LNCAP (cell line): ENCODE data around the gene ASB13.

Experiments
- TF ChIP-seq, protein P1 (sequence below): fragments of 450-650 bp; IDR thresholded peaks from 2 replicates; pipeline ENCODE4 v1.5.1; 2017; ENCODE audit warnings: mild to moderate bottlenecking

ASB13 gene

DNA sequence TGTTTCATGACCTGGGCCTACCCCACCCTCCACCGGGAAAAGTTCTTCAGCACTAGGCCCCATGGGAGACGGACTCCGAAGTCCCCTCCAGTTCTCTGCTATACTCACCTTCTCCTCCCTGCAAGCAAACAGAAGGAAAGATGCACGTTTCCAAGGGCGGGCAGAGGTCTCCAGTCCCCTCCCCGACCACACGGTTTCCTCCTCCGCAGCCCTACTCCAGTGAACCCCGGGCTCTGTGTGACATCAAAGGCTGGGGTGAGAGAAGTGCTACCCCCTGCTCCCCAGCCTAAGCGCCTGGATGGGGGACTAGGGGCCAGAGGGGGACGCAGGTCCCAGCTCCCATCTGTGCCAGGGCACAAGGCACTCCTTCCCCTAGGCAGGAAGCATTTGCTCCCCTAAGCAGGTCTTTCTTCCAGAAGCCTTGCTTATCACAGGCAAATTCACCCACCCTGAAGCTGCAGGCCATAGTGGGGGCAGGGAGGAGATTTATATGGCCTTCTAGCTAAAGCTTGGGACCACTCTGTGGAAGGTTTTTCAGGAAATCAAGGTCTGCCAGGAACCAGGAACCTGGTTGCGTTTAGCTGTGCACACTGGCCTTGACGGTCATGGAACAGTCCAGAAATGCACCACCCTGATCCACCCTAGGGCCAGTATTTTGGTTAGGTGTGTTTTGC, 52.8 kb downstream of the ASB13 start:
- TF ChIP-seq, protein P1, sequence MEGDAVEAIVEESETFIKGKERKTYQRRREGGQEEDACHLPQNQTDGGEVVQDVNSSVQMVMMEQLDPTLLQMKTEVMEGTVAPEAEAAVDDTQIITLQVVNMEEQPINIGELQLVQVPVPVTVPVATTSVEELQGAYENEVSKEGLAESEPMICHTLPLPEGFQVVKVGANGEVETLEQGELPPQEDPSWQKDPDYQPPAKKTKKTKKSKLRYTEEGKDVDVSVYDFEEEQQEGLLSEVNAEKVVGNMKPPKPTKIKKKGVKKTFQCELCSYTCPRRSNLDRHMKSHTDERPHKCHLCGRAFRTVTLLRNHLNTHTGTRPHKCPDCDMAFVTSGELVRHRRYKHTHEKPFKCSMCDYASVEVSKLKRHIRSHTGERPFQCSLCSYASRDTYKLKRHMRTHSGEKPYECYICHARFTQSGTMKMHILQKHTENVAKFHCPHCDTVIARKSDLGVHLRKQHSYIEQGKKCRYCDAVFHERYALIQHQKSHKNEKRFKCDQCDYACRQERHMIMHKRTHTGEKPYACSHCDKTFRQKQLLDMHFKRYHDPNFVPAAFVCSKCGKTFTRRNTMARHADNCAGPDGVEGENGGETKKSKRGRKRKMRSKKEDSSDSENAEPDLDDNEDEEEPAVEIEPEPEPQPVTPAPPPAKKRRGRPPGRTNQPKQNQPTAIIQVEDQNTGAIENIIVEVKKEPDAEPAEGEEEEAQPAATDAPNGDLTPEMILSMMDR = no peak

DNA sequence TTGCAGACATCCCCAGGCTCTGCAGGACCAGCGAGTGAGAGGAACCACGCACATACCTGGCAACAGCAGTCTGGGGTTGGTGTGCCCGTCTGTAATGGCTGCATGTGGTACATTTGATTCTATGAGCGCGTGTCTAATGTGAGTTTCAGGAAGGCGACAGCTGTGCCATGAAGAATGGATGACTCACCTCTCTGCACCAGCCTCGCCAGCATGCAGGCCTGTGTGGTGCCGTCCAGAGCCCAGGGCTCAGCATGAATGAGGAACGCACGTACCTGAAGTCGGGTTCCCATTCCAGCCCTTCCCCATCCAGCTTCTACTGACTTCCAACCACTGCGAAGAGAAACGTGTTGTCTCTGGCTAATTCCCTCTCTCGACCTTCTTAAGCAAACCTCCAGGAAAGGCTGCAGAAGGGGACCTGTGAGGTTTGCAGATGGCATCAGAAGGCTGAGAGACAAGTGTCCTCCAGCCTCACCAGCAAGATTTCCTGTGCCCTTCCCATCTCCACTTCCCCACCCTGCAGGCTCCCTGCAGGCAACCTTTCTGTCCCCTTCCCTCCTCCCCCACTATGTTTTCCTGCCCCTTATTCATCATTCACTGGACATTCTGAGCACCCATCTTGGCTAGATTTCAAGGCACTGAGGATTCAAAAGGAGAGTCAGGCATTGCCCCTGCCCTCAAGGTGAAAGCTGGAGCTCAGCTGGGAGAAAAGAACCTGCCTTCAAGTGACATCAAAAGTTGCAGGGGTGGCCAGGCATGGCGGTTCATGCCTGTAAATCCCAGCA, 54.3 kb downstream of the ASB13 start:
- TF ChIP-seq, protein P1 = no peak

DNA sequence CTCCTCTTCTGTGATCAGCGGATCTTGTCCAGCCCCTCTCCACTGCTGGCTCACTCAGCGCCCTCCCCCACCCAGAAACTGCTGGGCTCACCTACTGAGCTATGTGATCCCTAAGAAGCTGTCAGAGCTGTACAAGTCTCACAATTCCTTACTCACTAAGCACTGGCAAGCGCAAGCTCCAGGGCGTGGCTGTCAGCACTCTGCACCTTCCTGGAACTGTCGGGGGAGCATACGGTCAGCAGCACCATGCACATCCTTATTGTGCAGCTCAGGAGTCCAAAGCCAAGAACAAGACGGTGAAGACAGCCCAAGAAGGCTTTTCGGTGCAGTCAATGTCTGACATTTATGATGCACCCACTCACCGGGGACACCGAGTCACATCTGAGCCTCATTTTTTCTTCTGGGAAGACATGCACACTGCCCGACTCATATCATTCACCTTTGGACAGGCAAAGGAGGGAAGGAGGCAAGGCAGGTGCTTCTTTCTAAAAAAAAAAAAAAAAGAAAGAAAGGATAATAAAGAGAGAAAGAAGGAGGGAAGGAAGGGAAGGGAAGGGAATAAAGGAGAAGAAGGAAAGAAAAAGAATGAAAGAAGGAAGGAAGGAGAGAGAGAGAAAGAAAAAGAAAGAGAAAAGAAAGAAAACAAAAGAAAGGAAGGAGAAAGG, 56.3 kb downstream of the ASB13 start:
- TF ChIP-seq, protein P1 = no peak

DNA sequence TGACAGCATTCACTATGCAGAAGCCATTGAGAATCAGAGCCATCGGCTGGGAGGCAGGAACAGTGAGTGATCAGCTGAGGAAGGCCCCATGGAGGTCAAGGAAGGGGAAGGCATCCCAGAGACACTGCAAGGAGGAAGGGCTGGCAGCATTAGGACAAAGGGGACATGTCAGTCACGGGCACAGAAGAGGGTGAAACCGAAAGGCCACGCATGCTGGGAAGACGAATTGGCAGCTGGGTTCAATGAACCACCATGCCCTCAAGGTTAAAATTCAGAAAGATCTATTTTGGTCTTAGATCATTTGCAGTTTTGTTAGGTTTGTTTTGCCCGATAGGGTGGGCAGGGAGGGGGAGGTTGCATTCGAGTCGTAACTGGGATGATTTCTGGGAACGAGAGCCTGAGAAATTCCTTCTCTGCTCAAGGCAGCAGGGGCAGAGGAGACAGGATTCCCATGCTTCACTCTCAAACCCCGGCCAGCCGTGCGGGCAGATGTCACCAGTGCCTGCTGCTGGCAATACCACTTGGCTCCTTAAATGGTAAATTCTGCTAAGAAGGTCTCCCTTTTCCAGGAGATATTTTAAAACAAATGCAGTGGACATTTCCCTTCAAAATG, 57.7 kb downstream of the ASB13 start:
- TF ChIP-seq, protein P1 = no peak

DNA sequence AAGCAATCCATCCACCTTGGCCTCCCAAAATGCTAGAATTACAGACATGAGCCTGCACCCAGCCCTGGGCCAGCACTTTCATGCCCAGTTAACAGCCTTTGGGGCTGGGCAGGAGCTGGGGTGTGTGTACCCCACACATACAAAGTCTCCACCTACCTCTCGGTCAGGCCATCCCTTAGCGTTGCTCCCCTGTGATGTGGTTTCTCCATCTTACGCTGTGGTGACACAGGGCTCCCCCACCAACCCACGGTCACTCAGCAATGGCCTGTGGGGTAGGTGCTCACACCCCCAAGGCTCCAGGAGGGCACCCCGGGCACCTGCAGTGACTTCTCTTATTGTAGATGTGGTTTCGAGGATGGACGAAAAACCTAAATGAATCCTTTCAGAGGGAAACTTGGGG, 58.8 kb downstream of the ASB13 start:
- TF ChIP-seq, protein P1 = no peak

DNA sequence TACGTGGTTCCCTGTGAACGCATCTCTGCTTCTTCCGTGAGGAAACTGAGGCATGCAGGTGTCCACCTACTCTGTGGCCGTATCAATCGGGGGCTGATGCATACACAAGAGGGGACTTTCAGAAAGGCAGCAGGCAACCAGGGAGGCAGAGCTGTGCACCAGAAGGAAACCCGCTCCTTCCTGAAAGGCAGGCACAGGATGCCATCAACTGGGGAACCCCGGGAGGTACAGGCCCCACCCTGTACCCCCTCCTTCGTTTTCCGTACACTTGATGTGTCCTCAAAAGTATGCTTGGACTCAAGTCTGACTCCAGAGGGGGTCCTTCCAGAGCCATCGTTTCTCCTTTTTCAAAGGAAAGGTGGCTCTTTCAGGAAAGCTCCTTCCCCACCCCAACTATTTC, 59.5 kb downstream of the ASB13 start:
- TF ChIP-seq, protein P1 = no peak

DNA sequence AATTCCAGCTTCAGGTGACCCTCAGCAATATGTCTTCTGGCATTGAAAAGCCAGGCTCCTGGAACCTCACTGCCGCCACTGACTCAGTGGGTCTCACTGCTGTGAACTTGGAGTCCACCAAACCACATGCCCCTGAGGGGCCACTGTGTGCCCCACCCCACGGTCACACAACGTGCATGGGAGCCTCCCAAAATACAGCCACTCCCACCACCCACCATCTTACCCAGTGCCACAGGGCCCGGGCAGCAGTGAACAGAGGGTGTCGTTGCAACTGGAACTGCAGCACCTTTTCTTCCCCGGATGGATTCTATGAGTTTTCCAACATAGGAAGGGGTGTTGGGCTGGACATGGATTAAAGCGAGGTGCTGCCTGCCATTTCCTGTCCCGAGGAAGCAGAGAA, 60.1 kb downstream of the ASB13 start:
- TF ChIP-seq, protein P1 = no peak
